GM12892 (cell line): Measurements from ENCODE around the gene PURB. TPM values are rescaled to one million over a fixed set of nuclear protein-coding genes. Genes with fewer than 3 reads are reported as not detected.
"Not testable (repeated sequence)": the region's sequence is repeated elsewhere in the genome, so short reads cannot be mapped to it uniquely, and the experiment has no call there.

Source experiments
- DNase-seq: peaks from one replicate; pipeline ENCODE4 v3.0.0; 2011; ENCODE audit not compliant: insufficient read length
- FAIRE-seq: peaks from 2 replicates; lab custom pipeline; 2011; peaks lifted over from hg19 to GRCh38; lab: Jason Lieb, UNC
- POLR2A ChIP-seq: IDR thresholded peaks from 2 replicates; pipeline ENCODE4 v1.6.1; 2011; ENCODE audit warnings: low read depth, low read length, control low read depth
- POLR2AphosphoS5 ChIP-seq: IDR thresholded peaks from 2 replicates; pipeline ENCODE4 v1.6.1; 2011; ENCODE audit warnings: low read depth, low read length, control low read depth
- TAF1 ChIP-seq: IDR thresholded peaks from 2 replicates; pipeline ENCODE4 v1.6.1; 2011; ENCODE audit warnings: low read depth, mild to moderate bottlenecking, control low read depth, low read length, borderline replicate concordance
- polyA plus RNA-seq: library from polyadenylated mRNA; unstranded; fragments of >200 nt; gene quantifications from one replicate; pipeline ENCODE4 v1.2.1, GENCODE V29; 2012; ENCODE audit warnings: missing spikeins, inconsistent platforms; ENCODE audit not compliant: missing spikeins

The PURB gene
- polyA plus RNA-seq = 10.8 TPM

- peak; percentile 91 for TF ChIP-seq POLR2AphosphoS5
- TF ChIP-seq POLR2A = peak; percentile 97
- TF ChIP-seq TAF1 = peak; percentile 93
- DNase-seq = peak; percentile 82
- FAIRE-seq = peak; percentile 97
Observed at GRCh38 chr7:44885394-44886317, at the start of gene PURB. Gene PURB, minus strand, starts transcription at chr7:44885530. Its CDS starts 182 bp downstream, at chr7:44885348.

GRCh38 chr7:44935016-44935415 lies 49.7 kb upstream of the PURB start:
- no peak for TF ChIP-seq POLR2A
- TF ChIP-seq TAF1 = no peak
- no peak for TF ChIP-seq POLR2AphosphoS5
- DNase-seq (no peak), FAIRE-seq (no peak)

- not testable (repeated sequence) for DNase-seq, FAIRE-seq
Observed at GRCh38 chr7:44934510-44934909, 49.2 kb upstream of the PURB start.

- FAIRE-seq = no peak
- DNase-seq = no peak
- no peak for TF ChIP-seq POLR2A
- TF ChIP-seq TAF1 = no peak
- TF ChIP-seq POLR2AphosphoS5 = no peak
Observed at GRCh38 chr7:44930921-44931320, 45.6 kb upstream of the PURB start.

GRCh38 chr7:44922351-44922694 lies 37.0 kb upstream of the PURB start:
- no peak for DNase-seq
- no peak for FAIRE-seq
- TF ChIP-seq TAF1 (no peak), POLR2AphosphoS5 (no peak), POLR2A (no peak)

- TF ChIP-seq POLR2A (no peak), TAF1 (no peak), POLR2AphosphoS5 (no peak)
- peak; percentile 67 for DNase-seq
- peak; percentile 86 for FAIRE-seq
Observed at GRCh38 chr7:44921607-44922350, 36.4 kb upstream of the PURB start.

- TF ChIP-seq POLR2AphosphoS5 (no peak), POLR2A (no peak), TAF1 (no peak)
- FAIRE-seq = no peak
- no peak for DNase-seq
Observed at GRCh38 chr7:44920119-44920518, 34.8 kb upstream of the PURB start.

- FAIRE-seq = no peak
Observed at GRCh38 chr7:44918029-44918428, 32.7 kb upstream of the PURB start.

GRCh38 chr7:44917465-44917864 lies 32.1 kb upstream of the PURB start:
- no peak for TF ChIP-seq POLR2A
- TF ChIP-seq POLR2AphosphoS5 = no peak
- TF ChIP-seq TAF1 = no peak
- no peak for DNase-seq
- FAIRE-seq = no peak

More at GRCh38 chr7:44918029-44918428, 32.7 kb upstream of the PURB start:
- no peak for DNase-seq
- TF ChIP-seq TAF1 (no peak), POLR2AphosphoS5 (no peak), POLR2A (no peak)

- FAIRE-seq = peak; percentile 81
- no peak for TF ChIP-seq TAF1
- no peak for TF ChIP-seq POLR2A
- no peak for TF ChIP-seq POLR2AphosphoS5
- DNase-seq = no peak
Observed at GRCh38 chr7:44914992-44915607, 29.8 kb upstream of the PURB start.

GRCh38 chr7:44912775-44913347 lies 27.5 kb upstream of the PURB start:
- no peak for DNase-seq
- TF ChIP-seq POLR2AphosphoS5 (no peak), TAF1 (no peak), POLR2A (no peak)
- FAIRE-seq = no peak

- DNase-seq = no peak
- no peak for FAIRE-seq
- TF ChIP-seq POLR2A = no peak
- TF ChIP-seq TAF1 = no peak
- TF ChIP-seq POLR2AphosphoS5 = no peak
Observed at GRCh38 chr7:44911911-44912310, 26.6 kb upstream of the PURB start.
